HepG2 (cell line): Measurements from ENCODE around the gene GAL3ST1. TPM values are rescaled to one million over a fixed set of nuclear protein-coding genes. Genes with fewer than 3 reads are reported as not detected.

ENCODE experiments used
- CENPX ChIP-seq: sonication (generic); formaldehyde crosslinking; IDR thresholded peaks from 2 replicates; pipeline ENCODE4 v1.9.0; 2021; ENCODE audit warnings: mild to moderate bottlenecking, missing genetic modification reagents, moderate library complexity
- FOXA3 ChIP-seq: IDR thresholded peaks from 2 replicates; pipeline ENCODE4 v1.6.1; 2016; ENCODE audit warnings: missing genetic modification reagents, missing compliant biosample characterization
- KMT2A ChIP-seq: sonication (generic); formaldehyde crosslinking; IDR thresholded peaks from 2 replicates; pipeline ENCODE4 v1.4.0; 2020; ENCODE audit warnings: missing genetic modification reagents
- MAFF ChIP-seq: IDR thresholded peaks from 2 replicates; pipeline ENCODE4 v1.6.1; 2011; ENCODE audit warnings: low read depth, low read length, improper control_type of control experiment
- MAFK ChIP-seq, 2 experiments: IDR thresholded peaks in 1 of 2; conservative IDR thresholded peaks in 1 of 2; 2 replicates each; pipeline ENCODE4 v1.6.1; 2011; ENCODE audit warnings: improper control_type of control experiment in 2 of 2, low read length in 2 of 2
- NFE2 ChIP-seq: sonication (generic); formaldehyde crosslinking; IDR thresholded peaks from 2 replicates; pipeline ENCODE4 v1.4.0; 2020; ENCODE audit warnings: missing genetic modification reagents
- PAF1 ChIP-seq: IDR thresholded peaks from 2 replicates; pipeline ENCODE4 v1.6.1; 2016; ENCODE audit warnings: missing genetic modification reagents, missing compliant biosample characterization
- PHB2 ChIP-seq: fragments of 450-650 bp; IDR thresholded peaks from 2 replicates; pipeline ENCODE4 v1.6.1; 2018; ENCODE audit not compliant: partially characterized antibody
- PHF20 ChIP-seq: sonication (generic); formaldehyde crosslinking; IDR thresholded peaks from 2 replicates; pipeline ENCODE4 v1.5.0; 2020; ENCODE audit warnings: mild to moderate bottlenecking, missing genetic modification reagents
- SMARCE1 ChIP-seq: fragments of 450-650 bp; IDR thresholded peaks from 2 replicates; pipeline ENCODE4 v1.6.1; 2017; ENCODE audit warnings: borderline replicate concordance
- ZNF121 ChIP-seq: sonication (generic); formaldehyde crosslinking; IDR thresholded peaks from 2 replicates; pipeline ENCODE4 v1.5.0; 2020; ENCODE audit warnings: mild to moderate bottlenecking, missing genetic modification reagents
- ZNF205 ChIP-seq: IDR thresholded peaks from 2 replicates; pipeline ENCODE4 v1.6.1; 2018; ENCODE audit warnings: missing biosample characterization, missing genetic modification reagents
- ZNF292 ChIP-seq: sonication (generic); formaldehyde crosslinking; IDR thresholded peaks from 2 replicates; pipeline ENCODE4 v1.8.1; 2022; ENCODE audit warnings: mild to moderate bottlenecking, low read depth, missing genetic modification reagents, borderline replicate concordance
- ZNF558 ChIP-seq: sonication (generic); formaldehyde crosslinking; IDR thresholded peaks from 2 replicates; pipeline ENCODE4 v1.9.0; 2022; ENCODE audit warnings: mild to moderate bottlenecking, missing genetic modification reagents, borderline replicate concordance
- ZNF598 ChIP-seq: sonication (generic); formaldehyde crosslinking; IDR thresholded peaks from 2 replicates; pipeline ENCODE4 v1.5.1; 2020; ENCODE audit warnings: mild to moderate bottlenecking, missing genetic modification reagents, borderline replicate concordance
- ZNF619 ChIP-seq: sonication (generic); formaldehyde crosslinking; IDR thresholded peaks from 2 replicates; pipeline ENCODE4 v1.4.0; 2020; ENCODE audit warnings: mild to moderate bottlenecking, missing genetic modification reagents
- ZNF776 ChIP-seq: sonication (generic); formaldehyde crosslinking; IDR thresholded peaks from 2 replicates; pipeline ENCODE4 v1.4.0; 2020; ENCODE audit warnings: mild to moderate bottlenecking, missing genetic modification reagents
- ZNF777 ChIP-seq: sonication (generic); formaldehyde crosslinking; IDR thresholded peaks from 2 replicates; pipeline ENCODE4 v1.4.0; 2020; ENCODE audit warnings: missing genetic modification reagents
- ZNF816 ChIP-seq: sonication (generic); formaldehyde crosslinking; IDR thresholded peaks from 2 replicates; pipeline ENCODE4 v1.8.0; 2022; ENCODE audit warnings: missing genetic modification reagents, mild to moderate bottlenecking, borderline replicate concordance
- ZNF841 ChIP-seq: sonication (generic); formaldehyde crosslinking; IDR thresholded peaks from 2 replicates; pipeline ENCODE4 v1.8.1; 2023; ENCODE audit warnings: missing genetic modification reagents, borderline replicate concordance
- ZSCAN31 ChIP-seq: sonication (generic); formaldehyde crosslinking; IDR thresholded peaks from 2 replicates; pipeline ENCODE4 v1.5.0; 2020; ENCODE audit warnings: low read depth, mild to moderate bottlenecking, missing genetic modification reagents
- polyA plus RNA-seq, 8 experiments: library from polyadenylated mRNA; depleted of rRNA in 3 of 8; stranded (reverse) in 7 of 8; unstranded in 1 of 8; fragments of >200 nt; fragmentation: Illumina TruSeq in 4 of 8; extraction: Trizol in 4 of 8; gene quantifications; 2 replicates each; pipeline versions ENCODE4 v1.2.1 to v1.2.3, GENCODE V29; 2011 to 2016; ENCODE audit warnings: low read depth in 4 of 8, missing spikeins in 1 of 8, mixed read lengths in 1 of 8; ENCODE audit not compliant: insufficient read depth in 1 of 8
- total RNA-seq, 5 experiments: library from RNA; depleted of rRNA; stranded (reverse); fragments of >200 nt; fragmentation: Illumina TruSeq; extraction: Trizol; gene quantifications; 2 replicates each; pipeline ENCODE4 v1.2.3, GENCODE V29; 2016; ENCODE audit warnings: low read depth in 1 of 5
- TF ChIP-seq, protein P1 (sequence below): sonication (generic); formaldehyde crosslinking; IDR thresholded peaks from 2 replicates; pipeline ENCODE4 v1.9.0; 2021; ENCODE audit warnings: missing genetic modification reagents, borderline replicate concordance
- TF ChIP-seq, protein P2 (sequence below): sonication (generic); formaldehyde crosslinking; IDR thresholded peaks from 2 replicates; pipeline ENCODE4 v1.5.1; 2020; ENCODE audit warnings: mild to moderate bottlenecking, moderate library complexity, missing genetic modification reagents
- TF ChIP-seq, protein P3 (sequence below): IDR thresholded peaks from 2 replicates; pipeline ENCODE4 v1.6.1; 2018; ENCODE audit warnings: missing genetic modification reagents
- TF ChIP-seq, protein P4 (sequence below): IDR thresholded peaks from 2 replicates; pipeline ENCODE4 v1.6.1; 2016; ENCODE audit warnings: mild to moderate bottlenecking
- TF ChIP-seq, protein P5 (sequence below): sonication (generic); formaldehyde crosslinking; IDR thresholded peaks from 2 replicates; pipeline ENCODE4 v1.8.1; 2023; ENCODE audit warnings: mild to moderate bottlenecking, moderate library complexity, missing genetic modification reagents
- TF ChIP-seq, protein P6 (sequence below): sonication (generic); formaldehyde crosslinking; IDR thresholded peaks from 2 replicates; pipeline ENCODE4 v1.4.0; 2020; ENCODE audit warnings: mild to moderate bottlenecking, missing genetic modification reagents

GAL3ST1 gene
- total and polyA plus RNA-seq, 2 of the 13 experiments (the other 11 are each of a cell fraction or from before 2014, with no cell fraction given), result 4.4 to 14.7 TPM

DNA sequence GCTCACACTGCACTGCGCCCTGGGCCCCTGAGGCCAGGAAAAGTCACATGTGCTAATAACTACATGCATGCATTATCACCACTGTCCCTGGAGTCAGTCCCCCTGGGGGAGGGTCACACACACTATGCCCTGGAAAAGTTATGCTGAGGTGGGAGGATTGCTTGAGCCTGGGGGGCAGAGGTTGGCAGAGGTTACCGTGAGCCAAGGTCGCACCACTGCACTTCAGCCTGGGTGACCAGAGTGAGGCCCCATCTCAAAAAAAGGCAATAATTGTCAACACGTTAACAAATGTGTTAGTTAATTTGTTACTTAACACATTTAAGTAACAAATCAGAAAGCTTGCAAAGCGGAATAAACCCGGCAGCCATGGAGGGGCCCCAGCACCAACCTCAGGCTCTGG lies 14.6 kb downstream of the GAL3ST1 start (continued):
- TF ChIP-seq, protein P1, sequence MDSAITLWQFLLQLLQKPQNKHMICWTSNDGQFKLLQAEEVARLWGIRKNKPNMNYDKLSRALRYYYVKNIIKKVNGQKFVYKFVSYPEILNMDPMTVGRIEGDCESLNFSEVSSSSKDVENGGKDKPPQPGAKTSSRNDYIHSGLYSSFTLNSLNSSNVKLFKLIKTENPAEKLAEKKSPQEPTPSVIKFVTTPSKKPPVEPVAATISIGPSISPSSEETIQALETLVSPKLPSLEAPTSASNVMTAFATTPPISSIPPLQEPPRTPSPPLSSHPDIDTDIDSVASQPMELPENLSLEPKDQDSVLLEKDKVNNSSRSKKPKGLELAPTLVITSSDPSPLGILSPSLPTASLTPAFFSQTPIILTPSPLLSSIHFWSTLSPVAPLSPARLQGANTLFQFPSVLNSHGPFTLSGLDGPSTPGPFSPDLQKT (CRISPR knock-in tag), result no peak
- TF ChIP-seq NFE2 (CRISPR knock-in tag) (no peak), CENPX (no peak), ZNF777 (CRISPR knock-in tag) (no peak), ZNF598 (no peak), MAFF (no peak), SMARCE1 (no peak), ZNF558 (CRISPR knock-in tag) (no peak), PAF1 (no peak), FOXA3 (no peak), PHB2 (no peak), ZNF619 (CRISPR knock-in tag) (no peak), ZNF121 (CRISPR knock-in tag) (no peak), KMT2A (CRISPR knock-in tag) (no peak), ZNF841 (CRISPR knock-in tag) (no peak), PHF20 (no peak), ZNF205 (CRISPR knock-in tag) (no peak), ZNF776 (CRISPR knock-in tag) (no peak), ZSCAN31 (CRISPR knock-in tag) (no peak), MAFK (conservative IDR thresholded peaks at IDR 0.05 in 1 of 2, IDR thresholded peaks at IDR 0.05 in 1 of 2; ENCODE audit: low read length in 2 of 2) (no peak), ZNF292 (no peak), ZNF816 (no peak)
- TF ChIP-seq, protein P2, sequence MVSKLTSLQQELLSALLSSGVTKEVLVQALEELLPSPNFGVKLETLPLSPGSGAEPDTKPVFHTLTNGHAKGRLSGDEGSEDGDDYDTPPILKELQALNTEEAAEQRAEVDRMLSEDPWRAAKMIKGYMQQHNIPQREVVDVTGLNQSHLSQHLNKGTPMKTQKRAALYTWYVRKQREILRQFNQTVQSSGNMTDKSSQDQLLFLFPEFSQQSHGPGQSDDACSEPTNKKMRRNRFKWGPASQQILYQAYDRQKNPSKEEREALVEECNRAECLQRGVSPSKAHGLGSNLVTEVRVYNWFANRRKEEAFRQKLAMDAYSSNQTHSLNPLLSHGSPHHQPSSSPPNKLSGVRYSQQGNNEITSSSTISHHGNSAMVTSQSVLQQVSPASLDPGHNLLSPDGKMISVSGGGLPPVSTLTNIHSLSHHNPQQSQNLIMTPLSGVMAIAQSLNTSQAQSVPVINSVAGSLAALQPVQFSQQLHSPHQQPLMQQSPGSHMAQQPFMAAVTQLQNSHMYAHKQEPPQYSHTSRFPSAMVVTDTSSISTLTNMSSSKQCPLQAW (CRISPR knock-in tag), result peak; percentile 48; the same call in 1 of the 2 replicates
- TF ChIP-seq, protein P3, sequence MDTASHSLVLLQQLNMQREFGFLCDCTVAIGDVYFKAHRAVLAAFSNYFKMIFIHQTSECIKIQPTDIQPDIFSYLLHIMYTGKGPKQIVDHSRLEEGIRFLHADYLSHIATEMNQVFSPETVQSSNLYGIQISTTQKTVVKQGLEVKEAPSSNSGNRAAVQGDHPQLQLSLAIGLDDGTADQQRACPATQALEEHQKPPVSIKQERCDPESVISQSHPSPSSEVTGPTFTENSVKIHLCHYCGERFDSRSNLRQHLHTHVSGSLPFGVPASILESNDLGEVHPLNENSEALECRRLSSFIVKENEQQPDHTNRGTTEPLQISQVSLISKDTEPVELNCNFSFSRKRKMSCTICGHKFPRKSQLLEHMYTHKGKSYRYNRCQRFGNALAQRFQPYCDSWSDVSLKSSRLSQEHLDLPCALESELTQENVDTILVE (CRISPR knock-in tag), result no peak
- TF ChIP-seq, protein P4, sequence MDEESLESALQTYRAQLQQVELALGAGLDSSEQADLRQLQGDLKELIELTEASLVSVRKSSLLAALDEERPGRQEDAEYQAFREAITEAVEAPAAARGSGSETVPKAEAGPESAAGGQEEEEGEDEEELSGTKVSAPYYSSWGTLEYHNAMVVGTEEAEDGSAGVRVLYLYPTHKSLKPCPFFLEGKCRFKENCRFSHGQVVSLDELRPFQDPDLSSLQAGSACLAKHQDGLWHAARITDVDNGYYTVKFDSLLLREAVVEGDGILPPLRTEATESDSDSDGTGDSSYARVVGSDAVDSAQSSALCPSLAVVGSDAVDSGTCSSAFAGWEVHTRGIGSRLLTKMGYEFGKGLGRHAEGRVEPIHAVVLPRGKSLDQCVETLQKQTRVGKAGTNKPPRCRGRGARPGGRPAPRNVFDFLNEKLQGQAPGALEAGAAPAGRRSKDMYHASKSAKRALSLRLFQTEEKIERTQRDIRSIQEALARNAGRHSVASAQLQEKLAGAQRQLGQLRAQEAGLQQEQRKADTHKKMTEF, result no peak
- TF ChIP-seq, protein P5, sequence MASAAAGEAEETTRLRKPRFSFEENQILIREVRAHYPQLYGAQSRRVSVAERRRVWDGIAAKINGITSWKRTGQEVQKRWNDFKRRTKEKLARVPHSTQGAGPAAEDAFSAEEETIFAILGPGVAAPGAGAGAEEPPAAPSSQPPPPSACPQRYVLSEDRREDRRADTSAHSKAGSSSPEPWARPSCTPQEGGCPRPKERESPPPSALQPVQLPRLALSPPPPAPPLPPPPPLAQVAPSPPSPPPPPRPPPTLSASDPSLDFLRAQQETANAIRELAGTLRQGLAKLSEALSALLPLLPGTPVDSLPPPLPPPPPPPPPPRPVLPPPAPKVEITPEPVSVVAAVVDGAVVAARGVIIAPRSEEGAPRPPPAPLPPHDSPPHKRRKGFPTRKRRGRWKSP (CRISPR knock-in tag), result no peak
- TF ChIP-seq, protein P6, sequence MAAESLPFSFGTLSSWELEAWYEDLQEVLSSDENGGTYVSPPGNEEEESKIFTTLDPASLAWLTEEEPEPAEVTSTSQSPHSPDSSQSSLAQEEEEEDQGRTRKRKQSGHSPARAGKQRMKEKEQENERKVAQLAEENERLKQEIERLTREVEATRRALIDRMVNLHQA (CRISPR knock-in tag), result no peak
